ENCODE data around the gene SIN3A. TPM values are rescaled to one million over a fixed set of nuclear protein-coding genes. Genes with fewer than 3 reads are reported as not detected.

Gene SIN3A
- total and polyA plus RNA-seq, 9 of the 15 experiments (the other 6 are each of a cell fraction or from before 2014, with no cell fraction given), result 11.1 to 70.3 (median 25.3) TPM

DNA sequence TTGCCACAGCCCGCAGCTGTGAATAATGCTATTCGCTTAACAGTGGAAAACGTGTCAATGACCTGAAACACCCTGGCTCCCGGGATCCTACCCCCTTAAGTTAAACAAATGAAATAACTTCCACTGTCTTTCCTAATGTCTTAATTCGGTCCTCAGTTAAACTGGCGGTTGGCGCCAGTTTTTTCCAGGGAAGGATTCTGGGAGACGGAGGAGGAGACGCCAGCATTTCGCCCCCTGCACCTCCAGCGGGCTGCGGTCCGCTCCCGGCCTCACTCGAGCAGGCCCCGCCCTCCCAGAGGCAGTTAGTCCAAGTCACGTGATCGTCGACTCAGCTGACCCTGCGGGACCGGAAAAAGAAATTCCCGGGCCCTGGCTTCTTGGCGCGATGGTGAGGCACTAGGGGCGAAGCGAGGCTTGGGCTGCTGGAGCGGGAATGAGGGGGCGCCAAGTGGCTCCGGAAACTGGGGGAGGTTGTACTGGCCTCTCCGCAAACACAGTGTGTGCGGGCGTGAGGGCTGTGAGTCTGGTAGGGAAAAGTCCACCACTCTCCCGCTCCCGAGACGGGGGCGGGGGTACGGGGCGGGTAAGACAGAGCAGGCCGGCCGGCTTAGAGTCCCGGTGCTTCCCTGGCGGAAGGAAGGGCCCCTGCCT is 115.7 kb downstream of the SIN3A start, which contains the start of gene COMMD4 (continued):
- TF ChIP-seq, protein P1, sequence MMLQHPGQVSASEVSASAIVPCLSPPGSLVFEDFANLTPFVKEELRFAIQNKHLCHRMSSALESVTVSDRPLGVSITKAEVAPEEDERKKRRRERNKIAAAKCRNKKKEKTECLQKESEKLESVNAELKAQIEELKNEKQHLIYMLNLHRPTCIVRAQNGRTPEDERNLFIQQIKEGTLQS (IDR thresholded peaks at IDR 0.05), result no peak
- TF ChIP-seq, protein P1 (CRISPR knock-in tag; conservative IDR thresholded peaks at IDR 0.05), result 0 out of 2 replicates have a peak, but pooled peaks have one; percentile 45
- TF ChIP-seq ZC3H8 (IDR thresholded peaks at IDR 0.05) (no peak), PHB (CRISPR knock-in tag; IDR thresholded peaks at IDR 0.05) (no peak), POLR2H (tag; IDR thresholded peaks at IDR 0.05; ENCODE audit: low read depth) (peak; percentile 70), MBD2 (IDR thresholded peaks at IDR 0.05; ENCODE audit: borderline replicate concordance, low read depth) (peak; percentile 78; the same call in 1 of the 2 replicates), ELF4 (CRISPR knock-in tag; IDR thresholded peaks at IDR 0.05) (no peak), POLR2A (conservative IDR thresholded peaks at IDR 0.05) (peak; percentile 85), XRCC3 (IDR thresholded peaks at IDR 0.05) (no peak), SMAD4 (CRISPR knock-in tag; conservative IDR thresholded peaks at IDR 0.05) (peak; percentile 45; the same call in 1 of the 2 replicates), CBFA2T2 (conservative IDR thresholded peaks at IDR 0.05) (peak; percentile 98), HEY1 (CRISPR knock-in tag; IDR thresholded peaks at IDR 0.05; ENCODE audit: borderline replicate concordance) (no peak), GABPB2 (CRISPR knock-in tag; conservative IDR thresholded peaks at IDR 0.05) (no peak)
- TF ChIP-seq, protein P2, sequence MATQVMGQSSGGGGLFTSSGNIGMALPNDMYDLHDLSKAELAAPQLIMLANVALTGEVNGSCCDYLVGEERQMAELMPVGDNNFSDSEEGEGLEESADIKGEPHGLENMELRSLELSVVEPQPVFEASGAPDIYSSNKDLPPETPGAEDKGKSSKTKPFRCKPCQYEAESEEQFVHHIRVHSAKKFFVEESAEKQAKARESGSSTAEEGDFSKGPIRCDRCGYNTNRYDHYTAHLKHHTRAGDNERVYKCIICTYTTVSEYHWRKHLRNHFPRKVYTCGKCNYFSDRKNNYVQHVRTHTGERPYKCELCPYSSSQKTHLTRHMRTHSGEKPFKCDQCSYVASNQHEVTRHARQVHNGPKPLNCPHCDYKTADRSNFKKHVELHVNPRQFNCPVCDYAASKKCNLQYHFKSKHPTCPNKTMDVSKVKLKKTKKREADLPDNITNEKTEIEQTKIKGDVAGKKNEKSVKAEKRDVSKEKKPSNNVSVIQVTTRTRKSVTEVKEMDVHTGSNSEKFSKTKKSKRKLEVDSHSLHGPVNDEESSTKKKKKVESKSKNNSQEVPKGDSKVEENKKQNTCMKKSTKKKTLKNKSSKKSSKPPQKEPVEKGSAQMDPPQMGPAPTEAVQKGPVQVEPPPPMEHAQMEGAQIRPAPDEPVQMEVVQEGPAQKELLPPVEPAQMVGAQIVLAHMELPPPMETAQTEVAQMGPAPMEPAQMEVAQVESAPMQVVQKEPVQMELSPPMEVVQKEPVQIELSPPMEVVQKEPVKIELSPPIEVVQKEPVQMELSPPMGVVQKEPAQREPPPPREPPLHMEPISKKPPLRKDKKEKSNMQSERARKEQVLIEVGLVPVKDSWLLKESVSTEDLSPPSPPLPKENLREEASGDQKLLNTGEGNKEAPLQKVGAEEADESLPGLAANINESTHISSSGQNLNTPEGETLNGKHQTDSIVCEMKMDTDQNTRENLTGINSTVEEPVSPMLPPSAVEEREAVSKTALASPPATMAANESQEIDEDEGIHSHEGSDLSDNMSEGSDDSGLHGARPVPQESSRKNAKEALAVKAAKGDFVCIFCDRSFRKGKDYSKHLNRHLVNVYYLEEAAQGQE (IDR thresholded peaks at IDR 0.05; ENCODE audit: borderline replicate concordance), result peak; percentile 92
- TF ChIP-seq, protein P2 (CRISPR knock-in tag; IDR thresholded peaks at IDR 0.05; ENCODE audit: low read depth), result peak; percentile 16; the same call in 1 of the 2 replicates
- TF ChIP-seq, protein P3, sequence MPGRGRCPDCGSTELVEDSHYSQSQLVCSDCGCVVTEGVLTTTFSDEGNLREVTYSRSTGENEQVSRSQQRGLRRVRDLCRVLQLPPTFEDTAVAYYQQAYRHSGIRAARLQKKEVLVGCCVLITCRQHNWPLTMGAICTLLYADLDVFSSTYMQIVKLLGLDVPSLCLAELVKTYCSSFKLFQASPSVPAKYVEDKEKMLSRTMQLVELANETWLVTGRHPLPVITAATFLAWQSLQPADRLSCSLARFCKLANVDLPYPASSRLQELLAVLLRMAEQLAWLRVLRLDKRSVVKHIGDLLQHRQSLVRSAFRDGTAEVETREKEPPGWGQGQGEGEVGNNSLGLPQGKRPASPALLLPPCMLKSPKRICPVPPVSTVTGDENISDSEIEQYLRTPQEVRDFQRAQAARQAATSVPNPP (IDR thresholded peaks at IDR 0.05; ENCODE audit: borderline replicate concordance, insufficient read depth, insufficient read length), result no peak
- TF ChIP-seq, protein P4, sequence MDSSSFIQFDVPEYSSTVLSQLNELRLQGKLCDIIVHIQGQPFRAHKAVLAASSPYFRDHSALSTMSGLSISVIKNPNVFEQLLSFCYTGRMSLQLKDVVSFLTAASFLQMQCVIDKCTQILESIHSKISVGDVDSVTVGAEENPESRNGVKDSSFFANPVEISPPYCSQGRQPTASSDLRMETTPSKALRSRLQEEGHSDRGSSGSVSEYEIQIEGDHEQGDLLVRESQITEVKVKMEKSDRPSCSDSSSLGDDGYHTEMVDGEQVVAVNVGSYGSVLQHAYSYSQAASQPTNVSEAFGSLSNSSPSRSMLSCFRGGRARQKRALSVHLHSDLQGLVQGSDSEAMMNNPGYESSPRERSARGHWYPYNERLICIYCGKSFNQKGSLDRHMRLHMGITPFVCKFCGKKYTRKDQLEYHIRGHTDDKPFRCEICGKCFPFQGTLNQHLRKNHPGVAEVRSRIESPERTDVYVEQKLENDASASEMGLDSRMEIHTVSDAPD (CRISPR knock-in tag; IDR thresholded peaks at IDR 0.05), result no peak

All from K562 (cell line).